Motor neuron (in vitro differentiated cells): ENCODE results near the gene ZNF695. TPM values are rescaled to one million over a fixed set of nuclear protein-coding genes. Genes with fewer than 3 reads are reported as not detected.
A peak's percentile ranks its signal among the peaks of the same experiment; 100 is the strongest.
"Not testable (repeated sequence)": the region's sequence is repeated elsewhere in the genome, so short reads cannot be mapped to it uniquely, and the experiment has no call there.

Source experiments
- ATAC-seq, 8 experiments: fragments of 200-7000 bp; cut with Tn5 transposase; replicated peaks in 6 of 8; 2 replicates each; pipeline ENCODE4 v1.8.0; 2021; ENCODE audit warnings: mild to moderate bottlenecking in 8 of 8, moderate library complexity in 8 of 8
- H3K27ac ChIP-seq, 2 donors: fragments of 250-450 bp; sonication (Bioruptor Pico); 2 replicates each; pipeline ENCODE4 v1.9.0; 2021; ENCODE audit warnings: antibody characterized with exemption in 2 of 2, mild to moderate bottlenecking in 2 of 2, moderate library complexity in 1 of 2
- H3K4me1 ChIP-seq, 2 donors: fragments of 250-450 bp; sonication (Bioruptor Pico); replicated peaks in 1 of 2; 2 replicates each; pipeline ENCODE4 v1.6.1; 2021; ENCODE audit warnings: antibody characterized with exemption in 2 of 2, mild to moderate bottlenecking in 2 of 2, moderate library complexity in 1 of 2
- H3K4me3 ChIP-seq, 5 donors: fragments of 250-450 bp; sonication (Bioruptor Pico); 2 replicates each; pipeline ENCODE4 v1.9.0; 2021; ENCODE audit warnings: antibody characterized with exemption in 5 of 5, mild to moderate bottlenecking in 5 of 5, moderate library complexity in 4 of 5
- WGBS, 10 experiments: fragments of 450-650 bp; shearing (Covaris generic); methylation state at CpG; one replicate each; pipeline ENCODE4 v1.0.0; 2022; 5-methylcytosine and 5-hydroxymethylcytosine counted together
- in situ Hi-C, 9 experiments: fragments of 400-800 bp; cut with MboI; loops; one replicate each; pipeline ENCODE4 v1.15.0; 2021; ENCODE audit warnings: low sequenced_read_pairs in 9 of 9, low pct_unique_long_range_greater_than_20kb in 2 of 9; ENCODE audit not compliant: unreplicated experiment in 9 of 9
- total RNA-seq, 8 experiments: library from RNA; unstranded; fragments of 300-600 nt; gene quantifications; 2 replicates each; pipeline versions ENCODE4 v1.2.3 to v1.2.4, GENCODE V29; 2022

ZNF695 gene
- total RNA-seq, result 10 to 100 TPM in 1 of 8 experiments, 1 to 10 TPM in 5, under 1 TPM in 1, not detected in 1; 0.86 to 12.5 (median 4.9) TPM

DNA sequence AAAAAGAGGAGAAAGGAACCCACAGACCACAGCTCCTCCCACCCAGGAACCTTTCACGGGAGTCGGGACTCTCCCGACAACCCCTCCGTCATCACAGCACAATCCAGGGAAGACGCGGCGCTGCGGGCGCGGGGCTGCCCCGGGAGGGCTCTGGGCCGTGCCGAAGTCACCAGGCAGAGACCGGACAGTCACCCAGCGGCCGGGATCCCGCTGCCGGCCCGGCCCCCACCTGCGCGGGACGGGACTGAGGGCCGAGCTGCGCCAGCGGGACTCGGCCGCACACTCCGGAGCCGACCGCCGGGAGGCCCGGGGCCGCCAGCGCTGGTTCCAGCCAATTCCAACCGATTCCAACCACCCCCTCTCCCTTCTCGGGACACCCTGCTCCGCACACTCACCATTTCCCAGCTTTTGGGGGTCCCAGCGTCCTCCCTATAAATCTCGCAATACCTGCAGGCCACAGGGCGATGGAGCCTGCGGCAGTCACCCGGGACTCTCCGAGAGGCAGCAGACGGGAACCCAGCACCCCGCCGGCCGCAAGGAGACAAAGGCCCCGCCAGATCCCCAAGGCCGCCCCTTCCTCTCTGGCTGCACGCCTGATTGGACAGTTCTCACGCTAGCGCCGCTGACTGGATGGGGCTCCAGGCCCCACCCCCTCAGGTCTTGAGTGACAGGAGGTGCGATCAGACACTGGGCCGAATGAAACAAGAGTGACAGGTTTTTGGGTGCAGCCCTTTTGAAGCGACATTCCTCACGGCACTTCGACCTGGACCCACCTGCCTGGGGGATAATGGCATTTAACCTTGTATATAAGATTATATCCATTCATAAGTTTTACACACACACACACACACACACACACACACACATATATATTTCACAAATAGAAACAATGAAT, at the start of gene ZNF695:
Gene ZNF695 (minus strand): TSS at position 547 of the 895 bp plus-strand sequence. CDS start 149 bp downstream, at position 398.
- WGBS, 10 experiments, result 0 to 17% (median 0%) methylated on average over 1 to 24 of the region's 58 CpGs; no CpG with 5 or more reads in 3 of the 10 experiments
- Histone ChIP-seq H3K4me1 (peaks cover 0 to 2% of the 10 kb centered on the region in 2 donors), H3K27ac (peak within 1 kb of the TSS in 1 of 2 donors; percentile 13), H3K4me3 (peak within 1 kb of the TSS; percentile 53 to 89 (median 84))
- peak; percentile 98 to 100 (median 100) for ATAC-seq
- in situ Hi-C loops, result no loop called here

DNA sequence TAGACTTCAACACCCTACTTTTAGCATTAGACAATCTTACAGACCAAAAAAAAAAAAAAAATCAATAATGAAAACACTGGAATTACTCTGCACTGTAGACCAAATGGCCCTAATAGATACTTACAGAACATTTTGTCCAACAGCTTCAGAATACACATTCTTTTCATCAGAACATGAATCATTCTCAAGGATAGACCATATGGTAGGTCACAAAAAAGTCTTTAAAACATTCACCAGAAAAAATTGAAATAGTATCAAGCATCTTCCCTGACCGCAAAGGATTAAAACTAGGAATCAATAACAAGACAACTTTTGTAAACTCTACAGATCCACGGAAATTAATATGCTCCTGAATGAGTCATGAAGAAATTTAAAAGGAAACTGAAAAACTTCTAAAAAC, 48.2 kb upstream of the ZNF695 start:
- in situ Hi-C loops, result loop anchor here in 1 of 9 experiments (25.0 kb wide), 1 partner anchor 94 kb away; no protein-coding TSS in a partner anchor

DNA sequence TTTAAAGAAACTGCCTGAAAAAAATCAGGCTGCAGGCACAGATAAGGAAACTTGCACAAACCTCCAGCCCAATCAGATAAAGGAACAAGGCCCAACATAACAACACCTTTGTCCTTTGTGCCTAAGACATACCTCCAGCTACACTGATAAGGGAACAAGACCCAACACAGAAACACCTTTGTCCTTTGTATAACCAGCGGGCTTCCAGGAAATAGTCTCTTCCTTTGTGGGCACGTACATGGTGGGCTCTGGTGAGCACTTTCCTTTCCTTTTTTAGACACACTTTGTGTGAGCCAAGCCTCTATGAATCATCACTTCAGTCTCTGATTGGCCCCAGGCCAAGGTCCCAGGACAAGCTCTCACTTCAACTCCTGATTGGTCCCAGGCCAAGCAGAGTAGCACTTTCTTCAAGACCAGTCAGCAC, 47.1 kb upstream of the ZNF695 start:
- Histone ChIP-seq H3K4me3 (no peak overlapping the region), H3K4me1 (no peaks in the 10 kb centered on the region), H3K27ac (no peak overlapping the region)
- ATAC-seq, result no peak
- in situ Hi-C loops, result loop anchor here in 1 of 9 experiments (25.0 kb wide), 1 partner anchor 93 kb away; no protein-coding TSS in a partner anchor
- WGBS, 10 experiments, result 25 to 80% (median 60%) methylated on average over 1 to 2 of the region's 2 CpGs; no CpG with 5 or more reads in 2 of the 10 experiments

More for the DNA sequence above, 48.2 kb upstream of the ZNF695 start:
- WGBS, 10 experiments, result 69 to 100% (median 96%) methylated on average over 1 to 2 of the region's 2 CpGs
- no peak for ATAC-seq
- H3K27ac ChIP-seq, result no peak overlapping the region
- H3K4me1 ChIP-seq, result no peaks in the 10 kb centered on the region
- H3K4me3 ChIP-seq, result no peak overlapping the region

DNA sequence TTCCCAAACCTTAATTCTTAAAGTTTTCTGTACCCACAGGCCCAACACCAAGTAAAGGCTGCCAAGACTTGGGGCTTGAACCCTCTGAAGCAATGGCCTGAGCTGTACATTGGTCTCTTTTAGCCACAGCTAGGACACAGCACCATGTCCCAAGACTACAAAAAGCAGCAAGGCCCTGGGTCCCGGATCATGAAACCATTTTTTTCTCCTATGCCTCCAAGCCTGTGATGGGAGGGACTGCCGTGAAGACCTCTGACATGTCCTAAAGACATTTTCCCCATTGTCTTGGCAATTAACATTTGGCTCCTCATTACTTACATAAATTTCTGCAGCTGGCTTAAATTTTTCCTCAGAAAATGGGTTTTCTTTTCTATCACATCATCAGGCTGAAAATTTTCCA, 39.8 kb upstream of the ZNF695 start:
- Histone ChIP-seq H3K4me1 (no peaks in the 10 kb centered on the region), H3K27ac (no peak overlapping the region), H3K4me3 (no peak overlapping the region)
- in situ Hi-C loops, result no loop called here
- no peak for ATAC-seq
- 83 to 100% (median 100%) methylated on average over 1 to 2 of the region's 2 CpGs; no CpG with 5 or more reads in 3 of the 10 experiments for WGBS, 10 experiments

DNA sequence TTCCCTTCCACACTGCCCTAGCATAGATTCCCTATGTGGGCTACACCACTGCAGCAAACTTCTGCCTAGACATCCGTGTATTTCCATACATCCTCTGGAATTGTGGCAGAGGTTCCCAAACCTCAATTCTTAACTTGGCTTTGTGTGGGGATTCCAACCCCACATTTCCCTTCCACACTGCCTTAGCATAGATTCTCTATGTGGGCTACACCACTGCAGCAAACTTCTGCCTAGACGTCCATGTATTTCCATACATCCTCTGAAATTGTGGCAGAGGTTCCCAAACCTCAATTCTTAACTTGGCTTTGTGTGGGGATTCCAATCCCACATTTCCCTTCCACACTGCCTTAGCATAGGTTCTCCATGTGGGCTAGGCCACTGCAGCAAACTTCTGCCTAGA, 39.4 kb upstream of the ZNF695 start:
- Histone ChIP-seq H3K4me3 (no peak overlapping the region), H3K4me1 (no peaks in the 10 kb centered on the region), H3K27ac (no peak overlapping the region)
- WGBS, 10 experiments, result 80 to 100% (median 87%) methylated on average over 1 to 2 of the region's 2 CpGs; no CpG with 5 or more reads in 4 of the 10 experiments
- in situ Hi-C loops, result no loop called here
- no peak for ATAC-seq

DNA sequence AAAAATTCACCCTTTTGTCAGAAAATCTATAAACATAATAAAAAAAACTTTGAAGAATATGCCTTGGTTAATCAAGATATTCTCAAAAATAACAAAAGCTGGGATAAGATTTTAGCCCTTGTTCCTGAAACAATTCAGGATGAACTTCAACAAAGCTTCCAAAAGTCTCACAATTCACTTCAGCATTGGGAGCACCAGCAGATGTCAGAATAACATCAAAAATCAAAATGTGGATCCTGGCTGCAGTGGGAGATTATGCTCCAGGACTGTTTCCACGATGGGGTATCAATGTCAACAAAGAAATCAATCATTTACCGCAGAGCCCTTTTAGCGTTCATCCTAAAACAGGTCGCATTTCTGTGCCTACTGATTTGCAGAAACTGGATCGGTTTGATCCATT, 35.5 kb upstream of the ZNF695 start:
- H3K4me3 ChIP-seq, result no peak overlapping the region
- in situ Hi-C loops, result no loop called here
- H3K4me1 ChIP-seq, result no peaks in the 10 kb centered on the region
- ATAC-seq, result no peak
- WGBS, 10 experiments, result 71 to 98% (median 93%) methylated on average over 4 to 5 of the region's 5 CpGs; no CpG with 5 or more reads in 2 of the 10 experiments
- no peak overlapping the region for H3K27ac ChIP-seq

DNA sequence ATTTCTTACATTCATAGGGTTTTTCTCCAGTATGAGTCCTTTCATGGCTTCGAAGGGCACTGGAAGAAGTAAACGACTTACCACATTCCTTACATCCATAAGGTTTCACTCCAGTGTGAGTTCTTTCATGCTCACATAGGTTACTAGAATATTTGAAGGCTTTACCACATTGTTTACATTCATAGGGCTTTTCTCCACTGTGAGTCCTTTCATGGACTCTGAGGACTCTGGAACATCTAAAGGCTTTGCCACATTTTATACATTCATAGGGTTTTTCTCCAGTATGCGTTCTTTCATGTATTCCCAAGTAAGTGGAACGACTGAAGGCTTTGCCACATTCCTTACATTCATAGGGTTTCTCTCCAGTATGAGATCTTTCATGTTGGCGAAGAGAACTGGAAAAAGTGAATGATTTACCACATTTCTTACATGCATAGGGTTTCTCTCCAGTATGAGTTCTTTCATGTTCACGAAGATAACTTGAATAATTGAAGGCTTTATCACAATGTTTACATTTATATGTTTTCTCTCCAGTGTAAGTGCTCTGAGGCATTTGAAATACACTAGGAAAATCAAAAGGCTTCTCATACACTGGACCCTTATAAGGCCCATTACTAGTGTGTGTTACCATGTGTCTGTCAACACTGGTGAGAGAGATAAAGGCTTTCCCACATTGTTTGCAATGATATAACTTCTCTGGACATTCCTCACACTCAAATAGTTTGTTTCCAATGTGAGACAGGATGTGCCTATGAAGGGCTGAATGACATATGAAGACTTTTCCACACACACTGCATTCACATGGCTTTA, 29.9 kb upstream of the ZNF695 start:
- ATAC-seq, result no peak
- no peak overlapping the region for H3K4me3 ChIP-seq
- 78 to 100% (median 94%) methylated on average over 1 to 6 of the region's 6 CpGs for WGBS, 10 experiments

DNA sequence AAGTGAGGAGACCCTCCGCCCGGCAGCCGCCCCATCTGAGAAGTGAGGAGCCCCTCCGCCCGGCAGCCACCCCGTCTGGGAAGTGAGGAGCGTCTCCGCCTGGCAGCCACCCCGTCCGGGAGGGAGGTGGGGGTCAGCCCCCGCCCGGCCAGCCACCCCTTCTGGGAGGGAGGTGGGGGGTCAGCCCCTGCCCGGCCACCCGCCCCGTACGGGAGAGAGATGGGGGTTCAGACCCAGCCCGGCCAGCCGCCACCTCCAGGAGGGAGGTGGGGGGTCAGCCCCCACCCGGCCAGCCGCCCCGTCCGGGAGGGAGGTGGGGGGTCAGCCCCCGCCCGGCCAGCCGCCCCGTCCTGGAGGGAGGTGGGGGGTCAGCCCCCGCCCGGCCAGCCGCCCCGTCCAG, 24.4 kb upstream of the ZNF695 start:
- H3K27ac ChIP-seq, ATAC-seq, H3K4me3 ChIP-seq, H3K4me1 ChIP-seq, in situ Hi-C loops: not testable (repeated sequence)
- no CpG with 5 or more reads among the region's 30 CpGs for WGBS, 10 experiments

More for the DNA sequence above, 29.9 kb upstream of the ZNF695 start:
- H3K4me1 ChIP-seq, result no peaks in the 10 kb centered on the region
- H3K27ac ChIP-seq, result no peak overlapping the region
- in situ Hi-C loops, result no loop called here

DNA sequence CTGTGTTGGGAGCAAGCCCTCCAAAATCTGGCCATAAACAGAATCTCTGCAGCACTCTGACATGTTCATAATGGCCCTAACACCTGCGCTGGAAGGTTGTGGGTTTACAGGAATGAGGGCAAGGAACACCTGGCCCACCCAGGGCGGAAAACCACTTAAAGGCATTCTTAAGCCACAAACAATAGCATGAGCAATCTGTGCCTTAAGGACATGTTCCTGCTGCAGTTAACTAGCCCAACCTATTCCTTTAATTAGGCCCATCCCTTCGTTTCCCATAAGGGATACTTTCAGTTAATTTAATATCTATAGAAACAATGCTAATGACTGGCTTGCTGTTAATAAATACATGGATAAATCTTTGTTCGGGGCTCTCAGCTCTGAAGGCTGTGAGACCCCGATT, 16.8 kb upstream of the ZNF695 start:
- H3K4me1 ChIP-seq, ATAC-seq, in situ Hi-C loops, H3K4me3 ChIP-seq, H3K27ac ChIP-seq: not testable (repeated sequence)
- 0 to 82% (median 59%) methylated on average over 1 to 5 of the region's 5 CpGs; no CpG with 5 or more reads in 2 of the 10 experiments for WGBS, 10 experiments

DNA sequence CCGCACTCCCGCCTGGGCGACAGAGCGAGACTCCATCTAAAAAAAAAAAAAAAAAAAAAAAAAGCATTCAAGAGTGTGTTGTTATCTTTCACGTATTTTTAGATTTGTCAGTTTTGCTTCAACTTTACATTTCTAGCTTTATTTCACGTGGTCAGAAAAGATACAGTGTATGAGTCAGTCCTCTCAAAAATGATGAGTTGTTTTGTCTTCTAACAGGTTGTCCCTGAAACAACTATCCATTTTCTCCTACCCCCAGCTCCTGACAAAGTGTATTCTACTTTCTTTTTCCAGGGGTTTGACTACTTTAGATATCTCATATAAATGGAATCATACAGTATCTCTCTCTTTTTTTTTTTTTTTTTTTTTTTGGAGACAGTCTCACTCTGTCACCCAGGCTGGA, 5.5 kb upstream of the ZNF695 start:
- in situ Hi-C loops, result no loop called here
- Histone ChIP-seq H3K4me3 (no peak overlapping the region), H3K27ac (no peak overlapping the region), H3K4me1 (peaks cover 0 to under 1% of the 10 kb centered on the region in 2 donors)
- WGBS, 10 experiments, result 0 to 86% (median 61%) methylated on average over 1 to 5 of the region's 6 CpGs; no CpG with 5 or more reads in 1 of the 10 experiments
- ATAC-seq, result no peak

DNA sequence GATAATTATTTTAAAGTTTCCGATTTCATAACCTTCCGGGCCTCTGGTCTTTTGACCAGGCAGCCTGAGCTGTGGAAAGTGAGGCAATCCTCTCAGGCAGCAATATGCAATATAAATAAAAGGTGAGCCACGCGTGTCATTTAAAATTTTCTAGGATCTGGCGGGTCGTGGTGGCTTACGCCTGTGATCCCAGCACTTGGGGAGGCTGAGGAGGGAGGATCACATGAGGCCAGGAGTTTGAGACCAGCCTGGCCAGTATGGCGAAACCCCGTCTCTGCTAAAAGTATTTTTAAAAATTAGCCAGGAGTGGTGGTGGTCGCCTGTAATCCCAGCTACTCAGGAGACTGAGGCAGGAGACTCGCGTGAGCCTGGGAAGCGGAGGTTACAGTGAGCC, 546 bp upstream of the ZNF695 start:
- Histone ChIP-seq H3K4me3 (peak overlapping the region; percentile 53 to 89 (median 84)), H3K27ac (no peak overlapping the region), H3K4me1 (peaks cover 0 to 2% of the 10 kb centered on the region in 2 donors)
- no peak for ATAC-seq
- 63 to 99% (median 92%) methylated on average over 4 to 13 of the region's 13 CpGs; no CpG with 5 or more reads in 2 of the 10 experiments for WGBS, 10 experiments
- in situ Hi-C loops, result no loop called here

DNA sequence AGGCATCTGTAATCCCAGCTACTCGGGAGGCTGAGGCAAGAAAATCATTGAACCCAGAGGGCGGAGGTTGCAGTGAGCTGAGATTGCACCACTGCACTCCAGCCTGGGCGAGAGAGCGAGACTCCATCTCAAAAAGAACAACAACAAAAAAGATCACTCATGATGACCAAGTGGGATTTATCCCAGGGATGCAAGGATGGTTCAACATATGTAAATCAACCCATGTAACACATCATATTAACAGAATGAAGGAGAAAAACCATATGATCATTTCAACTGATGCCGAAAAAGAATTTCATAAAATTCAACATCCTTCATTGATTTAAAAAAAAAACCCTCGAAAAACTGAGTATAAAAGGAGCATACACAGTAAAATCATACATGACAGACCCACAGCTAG, 3.8 kb downstream of the ZNF695 start:
- 81 to 100% (median 93%) methylated on average over 2 to 6 of the region's 6 CpGs for WGBS, 10 experiments

DNA sequence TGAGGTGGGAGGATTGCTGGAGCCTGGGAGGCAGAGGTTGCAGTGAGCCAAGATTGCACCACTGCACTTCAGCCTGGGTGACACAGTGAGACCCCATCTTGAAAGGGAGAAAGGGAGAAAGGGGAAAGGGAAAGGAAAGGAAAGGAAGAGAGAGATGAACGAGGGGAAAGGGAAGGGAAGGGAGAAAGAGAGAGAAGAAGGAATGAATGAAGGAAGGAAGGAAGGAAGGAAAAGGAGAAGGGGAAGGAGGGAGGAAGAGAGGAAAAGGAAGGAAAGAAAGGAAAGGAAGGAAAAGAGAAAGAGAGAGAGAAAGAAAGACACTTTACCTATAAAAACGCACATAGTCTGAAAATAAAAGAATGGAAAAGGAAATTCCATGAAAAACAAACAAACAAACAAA, 18.0 kb downstream of the ZNF695 start:
- Histone ChIP-seq H3K4me1 (no peaks in the 10 kb centered on the region), H3K27ac (no peak overlapping the region), H3K4me3 (no peak overlapping the region)
- no peak for ATAC-seq
- WGBS, 10 experiments, result 58 to 94% (median 88%) methylated on average over 1 to 2 of the region's 2 CpGs; no CpG with 5 or more reads in 1 of the 10 experiments
- in situ Hi-C loops, result no loop called here

More for the DNA sequence above, 3.8 kb downstream of the ZNF695 start:
- H3K4me1 ChIP-seq, ATAC-seq, H3K4me3 ChIP-seq, H3K27ac ChIP-seq, in situ Hi-C loops: not testable (repeated sequence)
